Measurements from ENCODE around the gene CCDC85C. TPM values are rescaled to one million over a fixed set of nuclear protein-coding genes. Genes with fewer than 3 reads are reported as not detected.

The CCDC85C gene
- polyA plus RNA-seq, 1 of the 3 experiments (the other 2 are of a cell fraction) = 9.6 TPM

DNA sequence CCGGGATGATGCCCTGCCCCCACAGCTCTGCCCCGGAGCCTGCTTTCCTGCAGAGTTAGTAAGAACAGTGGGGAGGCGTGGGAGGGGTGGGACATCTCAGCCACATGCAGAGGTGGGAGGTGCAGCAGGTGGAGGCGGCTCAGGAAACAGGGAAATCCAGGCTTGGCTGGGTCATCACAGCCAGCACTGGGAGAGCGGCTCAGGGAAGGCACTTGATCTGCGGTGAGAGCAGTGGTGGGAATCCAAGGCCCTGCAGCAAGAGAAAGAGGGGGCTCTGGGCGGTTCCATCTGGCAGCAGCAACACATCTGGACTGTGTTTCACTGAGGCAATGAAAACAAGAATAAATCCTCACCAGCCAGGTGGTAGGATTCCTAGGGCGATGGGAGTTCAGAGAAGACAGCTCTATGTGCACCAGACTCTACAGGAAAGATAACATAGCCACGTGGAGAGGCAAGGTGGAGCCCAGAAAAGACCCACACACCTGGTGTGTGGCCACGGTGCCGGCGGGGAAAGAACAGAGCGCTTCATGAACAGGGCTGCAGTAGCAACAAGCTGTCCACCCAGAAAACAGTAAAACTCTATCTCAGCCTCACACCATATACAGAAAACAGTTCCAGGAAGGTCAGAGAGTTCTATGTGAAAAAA, 57.6 kb downstream of the CCDC85C start:
- Histone ChIP-seq H3K9me3 (no peaks in the 10 kb centered on the region), H3F3A (replicated peaks; ENCODE audit: insufficient read depth) (peaks cover 2% of the 10 kb centered on the region), H3K4me2 (no peak overlapping the region), H3K4me1 (ENCODE audit: control insufficient read depth in 1 of 2, insufficient read depth in 2 of 2, low read depth in 1 of 2, low read length in 1 of 2) (peaks cover 7 to 85% of the 10 kb centered on the region in 2 experiments; a peak in 3 of 4 replicates), H3K4me3 (ENCODE audit: low read depth in 2 of 2, low read length in 1 of 2) (no peak overlapping the region), H3K36me3 (replicated peaks in 1 of 2; ENCODE audit: control insufficient read depth in 1 of 2, insufficient read depth in 2 of 2, low read length in 1 of 2) (no peaks in the 10 kb centered on the region), H3K79me2 (ENCODE audit: insufficient read depth) (peaks cover 79% of the 10 kb centered on the region), H3K9ac (no peak overlapping the region), H2AFZ (ENCODE audit: low read depth) (no peak overlapping the region), H3K27me3 (ENCODE audit: insufficient read depth) (no peaks in the 10 kb centered on the region), H3K9me2 (no peaks in the 10 kb centered on the region), H4K20me1 (ENCODE audit: insufficient read depth) (peaks cover 76% of the 10 kb centered on the region; the same call in 1 of the 2 replicates), H3K27ac (ENCODE audit: low read depth in 2 of 2, low read length in 1 of 2) (peak overlapping the region in 1 of 2 experiments; percentile 64; a peak in 1 of 4 replicates)
- POLR2A ChIA-PET = no interaction called here
- WGBS (ENCODE audit: low lambda C conversion rate) = 77% methylated on average over 11 of the region's 13 CpGs
- peak; percentile 80 for DNase-seq
- TF ChIP-seq RFX5 (IDR thresholded peaks at IDR 0.05; ENCODE audit: low read length) (no peak), TEAD4 (IDR thresholded peaks at IDR 0.05; ENCODE audit: borderline replicate concordance, insufficient read depth) (no peak), GATA2 (CRISPR knock-in tag; IDR thresholded peaks at IDR 0.05) (no peak), EP300 (IDR thresholded peaks at IDR 0.05; ENCODE audit: borderline replicate concordance in 1 of 2, low read depth in 1 of 2, low read length in 1 of 2) (peak in 1 of 2 experiments; percentile 71; a peak in 2 of 4 replicates), GABPA (IDR thresholded peaks at IDR 0.05; ENCODE audit: low read depth) (no peak), NFIC (IDR thresholded peaks at IDR 0.05; ENCODE audit: borderline replicate concordance) (no peak), RAD21 (IDR thresholded peaks at IDR 0.05; ENCODE audit: low read length) (no peak), NRF1 (IDR thresholded peaks at IDR 0.05; ENCODE audit: low read depth, low read length) (no peak), RCOR1 (IDR thresholded peaks at IDR 0.05; ENCODE audit: low read length) (peak; percentile 57; the same call in 1 of the 2 replicates), CHD2 (IDR thresholded peaks at IDR 0.05; ENCODE audit: low read length, partially characterized antibody) (peak; percentile 28), FOXJ3 (CRISPR knock-in tag; IDR thresholded peaks at IDR 0.05) (no peak), MXI1 (IDR thresholded peaks at IDR 0.05; ENCODE audit: low read depth, low read length) (peak; percentile 55; the same call in 1 of the 2 replicates)
- TF ChIP-seq, protein P1, sequence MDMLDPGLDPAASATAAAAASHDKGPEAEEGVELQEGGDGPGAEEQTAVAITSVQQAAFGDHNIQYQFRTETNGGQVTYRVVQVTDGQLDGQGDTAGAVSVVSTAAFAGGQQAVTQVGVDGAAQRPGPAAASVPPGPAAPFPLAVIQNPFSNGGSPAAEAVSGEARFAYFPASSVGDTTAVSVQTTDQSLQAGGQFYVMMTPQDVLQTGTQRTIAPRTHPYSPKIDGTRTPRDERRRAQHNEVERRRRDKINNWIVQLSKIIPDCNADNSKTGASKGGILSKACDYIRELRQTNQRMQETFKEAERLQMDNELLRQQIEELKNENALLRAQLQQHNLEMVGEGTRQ (IDR thresholded peaks at IDR 0.05; ENCODE audit: borderline replicate concordance, low read depth, low read length) = no peak
- CTCF ChIA-PET = interaction anchor here (0.8 to 2.5 kb wide), 6 partner anchors 11 to 82 kb away, joined by 3 to 11 read pairs (median 4); no protein-coding TSS in a partner anchor

DNA sequence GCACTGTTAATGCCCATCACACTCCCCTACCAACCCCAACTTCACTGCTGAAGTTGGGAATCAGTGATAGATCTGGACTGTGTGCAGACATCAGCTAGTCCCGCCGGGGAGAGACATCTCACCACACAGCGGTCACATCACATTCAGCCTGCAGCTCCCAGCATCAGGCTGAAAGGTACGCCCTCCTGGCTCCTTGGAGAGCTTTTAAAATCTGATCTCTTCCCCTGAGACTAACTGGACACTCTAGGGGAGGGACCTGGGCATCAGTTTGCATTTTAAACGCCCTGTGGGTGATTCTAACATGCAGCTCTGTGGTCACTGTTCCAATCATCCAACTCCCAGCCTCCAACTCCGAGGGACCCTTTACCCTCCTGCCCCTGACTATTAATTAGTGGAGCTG, 58.4 kb downstream of the CCDC85C start:
- Histone ChIP-seq H2AFZ (ENCODE audit: low read depth) (no peak overlapping the region), H3K9ac (no peak overlapping the region), H3K27ac (ENCODE audit: low read depth in 2 of 2, low read length in 1 of 2) (peak overlapping the region in 1 of 2 experiments; percentile 64; a peak in 2 of 4 replicates), H3K27me3 (ENCODE audit: insufficient read depth) (no peaks in the 10 kb centered on the region), H3F3A (replicated peaks; ENCODE audit: insufficient read depth) (peaks cover 2% of the 10 kb centered on the region), H3K9me2 (no peaks in the 10 kb centered on the region), H3K4me3 (ENCODE audit: low read depth in 2 of 2, low read length in 1 of 2) (no peak overlapping the region), H3K4me1 (ENCODE audit: control insufficient read depth in 1 of 2, insufficient read depth in 2 of 2, low read depth in 1 of 2, low read length in 1 of 2) (peaks cover 10 to 85% of the 10 kb centered on the region in 2 experiments; a peak in 3 of 4 replicates), H3K36me3 (replicated peaks in 1 of 2; ENCODE audit: control insufficient read depth in 1 of 2, insufficient read depth in 2 of 2, low read length in 1 of 2) (no peaks in the 10 kb centered on the region), H3K9me3 (no peaks in the 10 kb centered on the region), H3K4me2 (no peak overlapping the region), H4K20me1 (ENCODE audit: insufficient read depth) (peaks cover 71% of the 10 kb centered on the region; the same call in 1 of the 2 replicates), H3K79me2 (ENCODE audit: insufficient read depth) (peaks cover 80% of the 10 kb centered on the region)
- POLR2A ChIA-PET = interaction anchor here (1.4 kb wide), 1 partner anchor 18 kb away, joined by 3 read pairs; no protein-coding TSS in a partner anchor
- peak; percentile 30 for DNase-seq
- WGBS (ENCODE audit: low lambda C conversion rate) = 77% methylated on average over 6 of the region's 6 CpGs
- CTCF ChIA-PET = interaction anchor here (0.8 to 2.5 kb wide), 6 partner anchors 12 to 83 kb away, joined by 3 to 11 read pairs (median 4); no protein-coding TSS in a partner anchor
- TF ChIP-seq, protein P2, sequence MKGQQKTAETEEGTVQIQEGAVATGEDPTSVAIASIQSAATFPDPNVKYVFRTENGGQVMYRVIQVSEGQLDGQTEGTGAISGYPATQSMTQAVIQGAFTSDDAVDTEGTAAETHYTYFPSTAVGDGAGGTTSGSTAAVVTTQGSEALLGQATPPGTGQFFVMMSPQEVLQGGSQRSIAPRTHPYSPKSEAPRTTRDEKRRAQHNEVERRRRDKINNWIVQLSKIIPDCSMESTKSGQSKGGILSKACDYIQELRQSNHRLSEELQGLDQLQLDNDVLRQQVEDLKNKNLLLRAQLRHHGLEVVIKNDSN (IDR thresholded peaks at IDR 0.05; ENCODE audit: borderline replicate concordance, low read depth) = no peak
- TF ChIP-seq, protein P3, sequence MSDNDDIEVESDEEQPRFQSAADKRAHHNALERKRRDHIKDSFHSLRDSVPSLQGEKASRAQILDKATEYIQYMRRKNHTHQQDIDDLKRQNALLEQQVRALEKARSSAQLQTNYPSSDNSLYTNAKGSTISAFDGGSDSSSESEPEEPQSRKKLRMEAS (IDR thresholded peaks at IDR 0.05; ENCODE audit: low read depth) = no peak
- TF ChIP-seq FOSL2 (IDR thresholded peaks at IDR 0.05; ENCODE audit: borderline replicate concordance, low read depth) (no peak), ELF1 (IDR thresholded peaks at IDR 0.05) (no peak), SMC3 (IDR thresholded peaks at IDR 0.05; ENCODE audit: low read depth, low read length) (no peak), POLR2AphosphoS5 (IDR thresholded peaks at IDR 0.05; ENCODE audit: low read depth, low read length) (no peak), FOXJ3 (CRISPR knock-in tag; IDR thresholded peaks at IDR 0.05) (no peak), FOXM1 (IDR thresholded peaks at IDR 0.05; ENCODE audit: low read depth) (no peak), TCF12 (IDR thresholded peaks at IDR 0.05) (no peak), RXRA (IDR thresholded peaks at IDR 0.05; ENCODE audit: borderline replicate concordance, low read depth) (no peak), JUND (IDR thresholded peaks at IDR 0.05) (no peak), NRF1 (IDR thresholded peaks at IDR 0.05; ENCODE audit: low read depth, low read length) (no peak)
- TF ChIP-seq, protein P4, sequence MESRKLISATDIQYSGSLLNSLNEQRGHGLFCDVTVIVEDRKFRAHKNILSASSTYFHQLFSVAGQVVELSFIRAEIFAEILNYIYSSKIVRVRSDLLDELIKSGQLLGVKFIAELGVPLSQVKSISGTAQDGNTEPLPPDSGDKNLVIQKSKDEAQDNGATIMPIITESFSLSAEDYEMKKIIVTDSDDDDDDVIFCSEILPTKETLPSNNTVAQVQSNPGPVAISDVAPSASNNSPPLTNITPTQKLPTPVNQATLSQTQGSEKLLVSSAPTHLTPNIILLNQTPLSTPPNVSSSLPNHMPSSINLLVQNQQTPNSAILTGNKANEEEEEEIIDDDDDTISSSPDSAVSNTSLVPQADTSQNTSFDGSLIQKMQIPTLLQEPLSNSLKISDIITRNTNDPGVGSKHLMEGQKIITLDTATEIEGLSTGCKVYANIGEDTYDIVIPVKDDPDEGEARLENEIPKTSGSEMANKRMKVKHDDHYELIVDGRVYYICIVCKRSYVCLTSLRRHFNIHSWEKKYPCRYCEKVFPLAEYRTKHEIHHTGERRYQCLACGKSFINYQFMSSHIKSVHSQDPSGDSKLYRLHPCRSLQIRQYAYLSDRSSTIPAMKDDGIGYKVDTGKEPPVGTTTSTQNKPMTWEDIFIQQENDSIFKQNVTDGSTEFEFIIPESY (IDR thresholded peaks at IDR 0.05; ENCODE audit: borderline replicate concordance, low read depth) = no peak
